Measurements from ENCODE around the gene OLIG2. TPM values are rescaled to one million over a fixed set of nuclear protein-coding genes. Genes with fewer than 3 reads are reported as not detected.

The OLIG2 gene
- total and polyA plus RNA-seq, 2 of the 4 experiments (the other 2 are of a cell fraction), result not detected

- dilution Hi-C loops (cut with HindIII; ENCODE audit: low sequenced_read_pairs, unreplicated experiment), result no loop called here
- no CpG with 5 or more reads among the region's 4 CpGs for WGBS, 2 experiments (ENCODE audit: extremely low coverage in 2 of 2, insufficient read length in 1 of 2)
Measured at GRCh38 chr21:33067457-33067856, 41.7 kb downstream of the OLIG2 start.

More at GRCh38 chr21:33067457-33067856, 41.7 kb downstream of the OLIG2 start:
- H3K4me3 ChIP-seq (ENCODE audit: insufficient read depth, low read depth, low read length), result no peak overlapping the region
- POLR2A ChIA-PET (ENCODE audit: unreplicated experiment), result no interaction called here
- H4K91ac ChIP-seq (ENCODE audit: insufficient read depth, low read depth, low read length), result no peak overlapping the region
- BruUV-seq (replicated peaks), result no TSS peak
- H3K27me3 ChIP-seq (ENCODE audit: control insufficient read depth, insufficient read depth, low read length), result peaks cover 81% of the 10 kb centered on the region
- TF ChIP-seq CTCF (conservative IDR thresholded peaks at IDR 0.05; ENCODE audit: low read depth, low read length) (no peak), MXI1 (IDR thresholded peaks at IDR 0.05; ENCODE audit: borderline replicate concordance, low read depth, low read length) (no peak), BHLHE40 (IDR thresholded peaks at IDR 0.05; ENCODE audit: low read depth, low read length) (no peak), MAZ (IDR thresholded peaks at IDR 0.05; ENCODE audit: borderline replicate concordance, low read depth, low read length) (no peak), MAFK (IDR thresholded peaks at IDR 0.05; ENCODE audit: low read depth, low read length) (no peak), FOS (IDR thresholded peaks at IDR 0.05; ENCODE audit: low read depth, low read length) (no peak), RCOR1 (IDR thresholded peaks at IDR 0.05; ENCODE audit: insufficient replicate concordance, low read length) (no peak), ELK1 (IDR thresholded peaks at IDR 0.05; ENCODE audit: borderline replicate concordance, low read depth, low read length) (no peak), USF2 (IDR thresholded peaks at IDR 0.05; ENCODE audit: low read depth, low read length) (no peak), CHD1 (IDR thresholded peaks at IDR 0.05; ENCODE audit: low read depth, low read length) (no peak), CEBPB (IDR thresholded peaks at IDR 0.05; ENCODE audit: low read depth, low read length) (no peak), NFE2L2 (IDR thresholded peaks at IDR 0.05; ENCODE audit: low read depth, low read length) (no peak), RFX5 (IDR thresholded peaks at IDR 0.05; ENCODE audit: low read depth, low read length) (no peak), SMC3 (IDR thresholded peaks at IDR 0.05; ENCODE audit: low read depth, low read length) (no peak), POLR2A (IDR thresholded peaks at IDR 0.05; ENCODE audit: low read depth, low read length) (no peak), RAD21 (IDR thresholded peaks at IDR 0.05; ENCODE audit: low read length) (no peak)
- H3K14ac ChIP-seq (replicated peaks; ENCODE audit: low read depth, low read length), result no peak overlapping the region
- no peak overlapping the region for H2AK5ac ChIP-seq (ENCODE audit: low read depth, low read length)
- H2BK20ac ChIP-seq (ENCODE audit: low read depth, low read length), result no peak overlapping the region
- H2AFZ ChIP-seq (replicated peaks; ENCODE audit: low read length, poor library complexity), result no peak overlapping the region
- H2AK9ac ChIP-seq (replicated peaks; ENCODE audit: low read depth, low read length, poor library complexity), result no peak overlapping the region
- H3K56ac ChIP-seq (ENCODE audit: extremely low read depth, insufficient read depth, low read length), result no peak overlapping the region
- no peak overlapping the region for H3K4ac ChIP-seq (ENCODE audit: low read depth, low read length)
- H4K5ac ChIP-seq (ENCODE audit: low read depth, low read length), result no peak overlapping the region
- DNase-seq, result no peak
- no peak overlapping the region for H3K18ac ChIP-seq (ENCODE audit: low read depth, low read length)
- H3K9me1 ChIP-seq (ENCODE audit: insufficient read depth, low read length), result no peaks in the 10 kb centered on the region
- H3K36me3 ChIP-seq (ENCODE audit: control insufficient read depth, insufficient read depth, low read length), result no peaks in the 10 kb centered on the region
- no peak overlapping the region for H3K23ac ChIP-seq (ENCODE audit: low read depth, low read length)
- no peak overlapping the region for H3K27ac ChIP-seq (ENCODE audit: insufficient read depth, low read length)
- H3K4me2 ChIP-seq (ENCODE audit: low read depth, low read length), result no peak overlapping the region
- H2BK5ac ChIP-seq (ENCODE audit: low read depth, low read length, poor library complexity, severe bottlenecking), result no peak overlapping the region
- no peaks in the 10 kb centered on the region for H4K20me1 ChIP-seq (ENCODE audit: insufficient read depth, low read length)
- no peak overlapping the region for H2BK120ac ChIP-seq (ENCODE audit: low read depth, low read length)
- no peak overlapping the region for H4K8ac ChIP-seq (ENCODE audit: low read depth in 2 of 2, low read length in 2 of 2)
- H3K9ac ChIP-seq (ENCODE audit: low read depth, low read length), result no peak overlapping the region
- no peak overlapping the region for H2BK15ac ChIP-seq (ENCODE audit: low read depth, low read length)
- CTCF ChIA-PET, result no interaction called here
- no peaks in the 10 kb centered on the region for H3K79me1 ChIP-seq (ENCODE audit: low read depth in 1 of 2, low read length in 2 of 2)
- in situ Hi-C loops (cut with MboI; ENCODE audit: low sequenced_read_pairs) (no loop called here), intact Hi-C loops (cut with micrococcal nuclease) (no loop called here)
- peaks cover 2% of the 10 kb centered on the region; the same call in 1 of the 2 replicates for H3K4me1 ChIP-seq (ENCODE audit: control insufficient read depth, insufficient read depth, low read length)
- peaks cover 4% of the 10 kb centered on the region; the same call in 1 of the 2 replicates for H3K9me3 ChIP-seq (ENCODE audit: control insufficient read depth, insufficient read depth, low read length)
- ATAC-seq (ENCODE audit: low read depth), result no peak
